ENCODE results near the gene NEU1.

The NEU1 gene

GRCh38 chr6:31901953-31902643 lies 39.5 kb upstream of the NEU1 start, which contains the start of gene ZBTB12:
TSS of gene ZBTB12 (minus strand) at chr6:31902086. CDS start at chr6:31901305, 781 bp downstream.
- H3K9me3 ChIP-seq (ENCODE audit: control insufficient read depth, insufficient read depth, low read depth, low read length), result no peaks in the 10 kb centered on the region
- H3K27ac ChIP-seq (ENCODE audit: low read depth, low read length), result no peak within 1 kb of the TSS
- H3K27me3 ChIP-seq (ENCODE audit: control insufficient read depth, insufficient read depth, low read length), result no peaks in the 10 kb centered on the region
- peak within 1 kb of the TSS; percentile 43 for H3K9ac ChIP-seq (ENCODE audit: low read length)
- H3K36me3 ChIP-seq (ENCODE audit: control insufficient read depth, insufficient read depth, low read length), result no peaks in the 10 kb centered on the region
- peak within 1 kb of the TSS; percentile 66 for H3K4me3 ChIP-seq (ENCODE audit: low read depth, low read length)
- peaks cover 19% of the 10 kb centered on the region for H3K4me1 ChIP-seq (ENCODE audit: control insufficient read depth, insufficient read depth, low read length)

DNA sequence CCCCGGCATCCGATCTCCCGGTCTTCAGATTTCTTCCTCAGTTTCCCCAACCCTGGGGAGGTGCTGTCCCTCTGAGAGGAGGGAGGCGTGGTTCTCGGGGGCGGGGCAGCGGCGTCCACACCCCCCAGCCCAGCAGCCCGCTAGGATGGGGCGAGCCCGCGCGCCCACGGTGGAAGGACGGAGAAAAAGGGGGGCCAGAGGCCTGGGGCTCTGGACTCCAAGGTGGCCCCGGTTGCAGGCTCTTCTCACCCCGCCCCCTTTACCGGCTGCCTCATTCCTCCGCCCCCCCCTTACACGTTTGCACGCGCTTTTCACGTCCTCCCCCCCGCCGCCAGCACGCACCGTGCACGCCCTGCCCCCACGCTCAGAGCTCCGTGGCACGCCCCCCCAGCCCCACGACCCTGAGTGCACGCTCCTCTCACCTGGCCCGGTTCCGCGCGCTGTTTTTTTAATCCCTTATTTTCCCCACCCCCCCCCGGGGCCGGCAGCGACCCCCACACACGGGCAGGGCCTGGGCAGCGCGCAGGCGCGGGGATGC lies 38.9 kb upstream of the NEU1 start:
- H3K27ac ChIP-seq (ENCODE audit: low read depth, low read length), result no peak overlapping the region
- H3K9ac ChIP-seq (ENCODE audit: low read length), result peak overlapping the region; percentile 33

GRCh38 chr6:31900917-31901414 lies 38.3 kb upstream of the NEU1 start:
- no peaks in the 10 kb centered on the region for H3K27me3 ChIP-seq (ENCODE audit: control insufficient read depth, insufficient read depth, low read length)
- no peaks in the 10 kb centered on the region for H3K9me3 ChIP-seq (ENCODE audit: control insufficient read depth, insufficient read depth, low read depth, low read length)
- H3K4me3 ChIP-seq (ENCODE audit: low read depth, low read length), result peak overlapping the region; percentile 66
- peaks cover 13% of the 10 kb centered on the region; the same call in 1 of the 2 replicates for H3K4me1 ChIP-seq (ENCODE audit: control insufficient read depth, insufficient read depth, low read length)
- H3K36me3 ChIP-seq (ENCODE audit: control insufficient read depth, insufficient read depth, low read length), result peaks cover 4% of the 10 kb centered on the region
- H3K9ac ChIP-seq (ENCODE audit: low read length), result no peak overlapping the region
- no peak overlapping the region for H3K27ac ChIP-seq (ENCODE audit: low read depth, low read length)

More for the DNA sequence above, 38.9 kb upstream of the NEU1 start:
- H3K4me3 ChIP-seq (ENCODE audit: low read depth, low read length), result peak overlapping the region; percentile 66
- no peaks in the 10 kb centered on the region for H3K27me3 ChIP-seq (ENCODE audit: control insufficient read depth, insufficient read depth, low read length)
- no peaks in the 10 kb centered on the region for H3K9me3 ChIP-seq (ENCODE audit: control insufficient read depth, insufficient read depth, low read depth, low read length)
- H3K4me1 ChIP-seq (ENCODE audit: control insufficient read depth, insufficient read depth, low read length), result peaks cover 18% of the 10 kb centered on the region
- H3K36me3 ChIP-seq (ENCODE audit: control insufficient read depth, insufficient read depth, low read length), result no peaks in the 10 kb centered on the region

DNA sequence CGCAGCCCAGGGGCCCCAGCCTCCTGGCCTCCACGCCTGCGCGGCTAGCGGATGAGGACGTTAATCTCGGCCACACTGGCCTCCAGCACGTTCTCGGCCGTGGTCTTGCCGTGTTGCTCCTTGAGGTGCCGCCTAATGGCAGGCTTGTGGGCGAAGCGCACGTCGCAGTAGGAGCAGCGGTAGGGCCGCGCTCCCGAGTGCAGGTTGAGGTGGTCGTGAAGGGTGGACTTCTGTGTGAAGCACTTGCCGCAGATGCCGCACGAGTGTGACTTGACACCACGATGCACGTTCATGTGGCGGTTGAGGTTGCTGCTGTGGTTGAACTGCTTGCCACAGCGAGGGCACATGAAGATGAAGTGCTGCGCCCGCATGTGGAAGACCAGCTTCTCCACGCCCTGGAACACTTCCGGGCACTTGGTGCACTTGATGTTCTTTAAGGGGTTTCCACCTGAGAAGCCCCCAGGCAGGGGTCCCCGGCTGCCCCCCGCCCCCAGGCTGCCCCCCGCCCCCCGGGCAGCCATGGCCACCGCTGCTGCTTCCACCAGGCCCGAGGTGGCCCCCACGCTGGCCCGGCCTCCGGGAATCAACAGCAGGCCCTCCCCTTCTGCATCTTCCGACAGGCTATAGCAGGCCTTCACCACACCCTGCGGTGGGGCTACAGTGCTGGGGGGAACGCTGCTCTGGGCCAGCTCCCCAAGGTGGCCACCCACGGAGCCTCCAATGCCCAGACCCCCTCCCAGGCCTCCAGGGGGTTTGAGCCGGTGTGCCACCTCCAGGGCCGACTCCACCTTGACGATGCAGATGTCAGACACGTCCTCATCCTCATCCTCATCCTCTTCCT lies 37.5 kb upstream of the NEU1 start:
- Histone ChIP-seq H3K4me3 (ENCODE audit: low read depth, low read length) (no peak overlapping the region), H3K9ac (ENCODE audit: low read length) (no peak overlapping the region), H3K27me3 (ENCODE audit: control insufficient read depth, insufficient read depth, low read length) (no peaks in the 10 kb centered on the region), H3K27ac (ENCODE audit: low read depth, low read length) (no peak overlapping the region), H3K36me3 (ENCODE audit: control insufficient read depth, insufficient read depth, low read length) (peaks cover 13% of the 10 kb centered on the region), H3K9me3 (ENCODE audit: control insufficient read depth, insufficient read depth, low read depth, low read length) (no peaks in the 10 kb centered on the region), H3K4me1 (ENCODE audit: control insufficient read depth, insufficient read depth, low read length) (peaks cover 10% of the 10 kb centered on the region; the same call in 1 of the 2 replicates)

DNA sequence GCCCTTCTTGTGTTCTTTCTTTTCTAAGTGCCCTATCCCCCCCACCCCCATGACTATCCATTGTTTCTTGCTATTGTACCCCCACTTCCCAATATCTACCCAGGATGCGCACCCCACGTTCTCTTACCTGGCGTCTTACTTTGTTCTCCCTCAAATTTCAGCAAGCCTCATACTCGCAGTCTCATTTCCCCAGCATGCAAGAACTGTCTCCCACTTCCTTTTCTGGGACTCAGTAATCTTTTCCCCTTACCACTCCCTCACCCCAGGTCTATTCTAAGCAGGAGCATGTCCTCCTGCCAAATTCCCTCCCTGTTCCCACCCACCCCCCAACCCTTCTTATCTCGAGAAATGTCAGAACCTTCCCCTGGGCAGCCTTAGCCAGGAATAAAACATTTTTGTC lies 36.6 kb upstream of the NEU1 start:
- Histone ChIP-seq H3K4me1 (ENCODE audit: control insufficient read depth, insufficient read depth, low read length) (peaks cover 10% of the 10 kb centered on the region; the same call in 1 of the 2 replicates), H3K9ac (ENCODE audit: low read length) (no peak overlapping the region), H3K27me3 (ENCODE audit: control insufficient read depth, insufficient read depth, low read length) (no peaks in the 10 kb centered on the region), H3K9me3 (ENCODE audit: control insufficient read depth, insufficient read depth, low read depth, low read length) (no peaks in the 10 kb centered on the region), H3K4me3 (ENCODE audit: low read depth, low read length) (no peak overlapping the region), H3K36me3 (ENCODE audit: control insufficient read depth, insufficient read depth, low read length) (peaks cover 21% of the 10 kb centered on the region), H3K27ac (ENCODE audit: low read depth, low read length) (no peak overlapping the region)

DNA sequence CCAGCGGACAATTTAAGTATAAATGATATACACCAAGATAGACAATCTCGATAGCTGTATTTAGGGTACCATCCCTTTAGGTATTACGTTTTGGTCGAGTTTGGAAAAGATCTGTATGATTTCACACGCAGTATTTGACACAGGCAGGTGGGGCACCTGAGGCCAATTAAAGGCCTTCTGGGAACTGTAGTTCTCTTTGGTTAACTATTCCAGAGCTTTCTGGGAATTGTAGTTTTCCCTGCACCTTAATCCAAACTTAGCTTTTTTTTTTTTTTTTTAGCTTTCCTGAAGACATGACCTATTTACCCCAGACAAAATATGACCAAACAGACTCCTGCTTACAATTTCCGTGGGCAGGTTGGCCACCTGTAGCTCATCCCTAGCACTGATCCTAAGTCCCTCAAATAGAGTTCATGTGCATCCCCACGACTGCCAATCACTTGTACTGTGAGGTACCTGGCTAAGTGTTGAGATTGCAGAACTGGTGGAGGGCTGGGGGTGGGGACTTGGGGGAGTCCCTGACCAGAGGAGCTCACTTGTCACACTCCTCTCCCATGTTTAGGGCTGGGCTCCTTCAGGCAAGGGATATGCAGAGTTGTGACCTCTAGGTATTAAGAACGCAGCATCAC lies 35.9 kb upstream of the NEU1 start:
- H3K27me3 ChIP-seq (ENCODE audit: control insufficient read depth, insufficient read depth, low read length), result no peaks in the 10 kb centered on the region
- peaks cover 10% of the 10 kb centered on the region; the same call in 1 of the 2 replicates for H3K4me1 ChIP-seq (ENCODE audit: control insufficient read depth, insufficient read depth, low read length)
- H3K27ac ChIP-seq (ENCODE audit: low read depth, low read length), result no peak overlapping the region
- H3K9me3 ChIP-seq (ENCODE audit: control insufficient read depth, insufficient read depth, low read depth, low read length), result no peaks in the 10 kb centered on the region
- H3K4me3 ChIP-seq (ENCODE audit: low read depth, low read length), result peak overlapping the region; percentile 89
- H3K36me3 ChIP-seq (ENCODE audit: control insufficient read depth, insufficient read depth, low read length), result peaks cover 23% of the 10 kb centered on the region
- H3K9ac ChIP-seq (ENCODE audit: low read length), result peak overlapping the region; percentile 80

DNA sequence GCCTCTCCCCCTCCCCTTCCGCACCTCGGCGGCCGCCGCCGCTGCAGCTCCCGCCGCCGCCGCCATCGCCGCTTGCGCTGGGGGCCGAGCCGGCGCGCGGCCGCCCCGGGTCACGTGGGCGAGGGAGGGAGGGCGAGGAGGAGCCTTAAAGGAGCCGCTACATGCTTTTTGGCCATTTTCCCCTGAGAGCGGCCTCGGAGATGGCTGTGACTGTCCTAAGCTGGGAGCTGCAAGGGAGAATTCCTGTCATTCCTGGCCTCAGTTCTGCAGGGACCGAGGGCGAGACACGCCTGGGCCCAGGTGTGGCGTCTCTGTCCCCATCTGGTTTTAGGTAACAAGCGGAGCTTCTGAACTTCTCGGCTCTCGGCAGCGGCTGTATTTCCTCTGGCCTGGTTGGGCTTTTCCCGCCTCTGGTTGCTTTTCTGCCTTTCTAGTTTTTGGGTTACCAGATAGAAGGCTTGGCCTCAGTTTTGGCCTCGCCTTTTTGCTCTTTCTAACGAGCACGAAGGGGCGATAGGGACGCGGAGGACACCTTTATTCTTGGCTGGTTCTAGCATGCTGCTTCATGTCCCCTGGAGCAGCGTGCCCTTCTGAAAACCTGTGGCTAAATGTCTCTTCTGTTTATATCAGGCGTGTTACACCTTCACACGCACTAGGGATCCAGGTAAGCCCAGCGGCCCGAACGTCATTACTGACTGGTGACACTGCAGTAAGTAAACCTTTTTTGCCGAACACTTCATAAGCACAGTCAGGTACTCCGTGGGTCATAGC lies 35.2 kb upstream of the NEU1 start, which contains the start of gene EHMT2:
TSS of gene EHMT2 (minus strand) at position 87 of the 771 bp plus-strand sequence. CDS start at position 66, 21 bp downstream.
- Histone ChIP-seq H3K27ac (ENCODE audit: low read depth, low read length) (peak within 1 kb of the TSS; percentile 71; the same call in 1 of the 2 replicates), H3K4me1 (ENCODE audit: control insufficient read depth, insufficient read depth, low read length) (peaks cover 8% of the 10 kb centered on the region; the same call in 1 of the 2 replicates), H3K4me3 (ENCODE audit: low read depth, low read length) (peak within 1 kb of the TSS; percentile 89), H3K27me3 (ENCODE audit: control insufficient read depth, insufficient read depth, low read length) (no peaks in the 10 kb centered on the region), H3K9me3 (ENCODE audit: control insufficient read depth, insufficient read depth, low read depth, low read length) (no peaks in the 10 kb centered on the region), H3K36me3 (ENCODE audit: control insufficient read depth, insufficient read depth, low read length) (peaks cover 30% of the 10 kb centered on the region), H3K9ac (ENCODE audit: low read length) (peak within 1 kb of the TSS; percentile 80)

GRCh38 chr6:31896856-31897611 lies 34.4 kb upstream of the NEU1 start:
- Histone ChIP-seq H3K27ac (ENCODE audit: low read depth, low read length) (peak overlapping the region; percentile 71; the same call in 1 of the 2 replicates), H3K4me1 (ENCODE audit: control insufficient read depth, insufficient read depth, low read length) (peaks cover 5% of the 10 kb centered on the region; the same call in 1 of the 2 replicates), H3K4me3 (ENCODE audit: low read depth, low read length) (peak overlapping the region; percentile 89), H3K9me3 (ENCODE audit: control insufficient read depth, insufficient read depth, low read depth, low read length) (no peaks in the 10 kb centered on the region), H3K36me3 (ENCODE audit: control insufficient read depth, insufficient read depth, low read length) (peaks cover 38% of the 10 kb centered on the region), H3K27me3 (ENCODE audit: control insufficient read depth, insufficient read depth, low read length) (no peaks in the 10 kb centered on the region), H3K9ac (ENCODE audit: low read length) (peak overlapping the region; percentile 69)

- Histone ChIP-seq H3K4me1 (ENCODE audit: control insufficient read depth, insufficient read depth, low read length) (peaks cover 5% of the 10 kb centered on the region; the same call in 1 of the 2 replicates), H3K4me3 (ENCODE audit: low read depth, low read length) (peak overlapping the region; percentile 89), H3K36me3 (ENCODE audit: control insufficient read depth, insufficient read depth, low read length) (peaks cover 44% of the 10 kb centered on the region), H3K9ac (ENCODE audit: low read length) (peak overlapping the region; percentile 69), H3K27me3 (ENCODE audit: control insufficient read depth, insufficient read depth, low read length) (no peaks in the 10 kb centered on the region), H3K27ac (ENCODE audit: low read depth, low read length) (no peak overlapping the region), H3K9me3 (ENCODE audit: control insufficient read depth, insufficient read depth, low read depth, low read length) (no peaks in the 10 kb centered on the region)
These were observed 33.9 kb upstream of the NEU1 start for GRCh38 chr6:31896493-31896855.

Measured in HUES6 (cell line).